Limb (tissue), 2 donors: ENCODE measurements around the gene OR4X2.
"Not testable (repeated sequence)": the region's sequence is repeated elsewhere in the genome, so short reads cannot be mapped to it uniquely, and the experiment has no call there.

Source experiments
- DNase-seq, 2 donors: peaks; one replicate each; pipeline ENCODE4 v3.0.0-alpha.2; 2016; ENCODE audit errors: extremely low spot score in 2 of 2

The OR4X2 gene

GRCh38 chr11:48244804-48245203, at the start of gene OR4X2:
TSS of gene OR4X2 (plus strand) at chr11:48245104. CDS start at chr11:48245104, 0 bp downstream.
- no peak for DNase-seq

GRCh38 chr11:48207881-48208280, 37.0 kb upstream of the OR4X2 start:
- no peak for DNase-seq

- no peak for DNase-seq
Measured at GRCh38 chr11:48210052-48210451, 34.9 kb upstream of the OR4X2 start.

- no peak for DNase-seq
Measured at GRCh38 chr11:48216510-48216909, 28.4 kb upstream of the OR4X2 start, which contains the start of gene OR4B1. TSS of gene OR4B1 (plus strand) at chr11:48216810. CDS start at chr11:48216810, 0 bp downstream.

DNA sequence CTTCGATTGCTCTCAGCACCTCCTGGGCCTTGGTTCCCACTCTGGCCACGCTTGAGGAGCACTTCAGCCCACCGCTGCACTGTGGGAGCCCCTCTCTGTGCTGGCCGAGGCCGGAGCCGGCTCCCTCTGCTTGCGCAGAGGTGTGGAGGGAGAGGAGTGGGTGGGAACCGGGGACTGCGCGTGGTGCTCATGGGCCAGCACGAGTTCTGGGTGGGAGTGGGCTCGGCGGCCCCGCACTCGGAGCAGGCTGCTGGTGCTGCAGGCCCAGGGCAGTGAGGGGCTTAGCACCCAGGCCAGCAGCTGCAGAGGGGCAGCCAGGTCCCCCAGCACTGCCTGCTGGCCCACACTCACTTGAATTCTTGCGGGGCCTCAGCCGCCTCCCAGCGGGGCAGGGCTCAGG, 16.1 kb upstream of the OR4X2 start:
- no peak for DNase-seq

DNA sequence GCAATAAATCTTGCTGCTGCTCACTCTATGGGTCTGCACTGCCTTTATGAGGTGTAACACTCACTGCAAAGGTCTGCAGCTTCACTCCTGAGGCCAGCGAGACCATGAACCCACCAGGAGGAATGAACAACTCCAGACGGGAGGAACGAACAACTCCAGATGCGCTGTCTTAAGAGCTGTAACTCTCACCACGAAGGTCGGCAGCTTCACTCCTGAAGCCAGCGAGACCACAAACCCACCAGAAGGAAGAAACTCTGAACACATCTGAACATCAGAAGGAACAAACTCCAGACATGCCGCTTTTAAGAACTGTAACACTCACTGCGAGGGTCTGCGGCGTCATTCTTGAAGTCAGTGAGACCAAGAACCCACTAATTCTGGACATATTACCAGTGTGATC, 14.8 kb upstream of the OR4X2 start:
- DNase-seq: not testable (repeated sequence)

- DNase-seq: no peak
Measured at GRCh38 chr11:48237727-48238126, 7.2 kb upstream of the OR4X2 start.

DNA sequence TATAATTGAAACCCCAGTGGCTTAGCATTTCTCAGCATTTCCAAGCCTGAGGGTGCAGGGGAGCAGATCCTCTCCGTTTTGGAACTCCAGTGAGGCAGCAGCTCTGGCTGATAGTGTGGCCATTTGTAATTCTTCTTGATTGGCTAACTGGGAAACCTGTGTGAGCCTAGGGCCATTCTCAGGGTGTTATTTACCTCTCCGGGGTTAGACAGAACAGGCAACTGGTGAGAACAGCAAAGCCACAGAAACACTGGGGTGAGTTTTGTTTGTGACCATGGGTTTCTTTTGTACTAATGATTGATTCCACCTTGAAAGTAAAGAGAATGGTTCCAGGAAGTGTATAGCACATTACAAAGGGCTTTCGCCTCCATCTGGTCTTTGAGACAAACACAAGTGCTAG, 2.4 kb upstream of the OR4X2 start:
- DNase-seq: no peak

DNA sequence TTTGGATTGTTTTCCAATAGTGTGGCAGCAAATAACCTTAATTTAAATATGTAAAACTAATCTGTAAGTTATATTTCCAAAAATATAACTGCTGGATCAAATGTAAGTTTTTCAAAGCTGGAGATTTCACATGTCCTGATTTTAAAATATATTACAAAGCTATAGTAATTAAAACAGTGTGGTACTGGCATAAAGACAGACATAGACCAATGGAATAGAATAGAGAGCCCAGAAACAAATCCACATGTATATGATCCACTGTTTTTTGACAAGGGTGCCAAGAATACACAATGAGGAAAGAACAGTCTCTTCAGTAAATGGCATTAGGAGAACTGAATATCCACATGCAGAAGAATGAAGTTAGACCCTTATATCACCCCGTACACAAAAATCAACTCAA, 4.0 kb downstream of the OR4X2 start:
- no peak for DNase-seq

- no peak for DNase-seq
Measured at GRCh38 chr11:48261600-48261999, 16.7 kb downstream of the OR4X2 start.

- DNase-seq: no peak
Measured at GRCh38 chr11:48263423-48263911, 18.6 kb downstream of the OR4X2 start, which contains the start of gene OR4X1. TSS of gene OR4X1 (plus strand) at chr11:48263861. CDS start at chr11:48263861, 0 bp downstream.

DNA sequence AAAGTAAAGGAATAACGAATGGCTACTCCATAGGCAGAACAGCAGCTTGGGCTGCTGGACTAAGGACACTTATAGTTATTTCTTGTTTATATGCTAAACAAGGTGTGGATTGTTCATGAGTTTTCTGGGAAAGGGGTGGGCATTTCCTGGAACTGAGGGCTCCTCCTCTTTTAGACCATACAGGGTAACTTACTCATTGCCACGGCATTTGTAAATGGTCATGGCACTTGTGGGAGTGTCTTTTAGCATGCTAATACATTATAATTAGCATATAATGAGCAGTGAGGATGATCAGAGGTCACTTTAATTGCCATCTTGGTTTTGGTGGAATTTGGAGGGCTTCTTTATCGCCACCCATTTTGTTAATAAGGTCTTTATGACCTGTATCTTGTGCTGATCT, 25.7 kb downstream of the OR4X2 start:
- DNase-seq: no peak

GRCh38 chr11:48272606-48273005, 27.7 kb downstream of the OR4X2 start:
- DNase-seq: no peak
